GM12873 (cell line): ENCODE measurements around the gene SC5D.

ENCODE experiments used
- TF ChIP-seq, protein P1 (sequence below): IDR thresholded peaks from 2 replicates; pipeline ENCODE4 v1.5.1; 2012; ENCODE audit warnings: low read depth, mild to moderate bottlenecking, moderate library complexity, low read length, control low read depth; ENCODE audit not compliant: insufficient read depth; ENCODE audit errors: missing control alignments

SC5D gene

DNA sequence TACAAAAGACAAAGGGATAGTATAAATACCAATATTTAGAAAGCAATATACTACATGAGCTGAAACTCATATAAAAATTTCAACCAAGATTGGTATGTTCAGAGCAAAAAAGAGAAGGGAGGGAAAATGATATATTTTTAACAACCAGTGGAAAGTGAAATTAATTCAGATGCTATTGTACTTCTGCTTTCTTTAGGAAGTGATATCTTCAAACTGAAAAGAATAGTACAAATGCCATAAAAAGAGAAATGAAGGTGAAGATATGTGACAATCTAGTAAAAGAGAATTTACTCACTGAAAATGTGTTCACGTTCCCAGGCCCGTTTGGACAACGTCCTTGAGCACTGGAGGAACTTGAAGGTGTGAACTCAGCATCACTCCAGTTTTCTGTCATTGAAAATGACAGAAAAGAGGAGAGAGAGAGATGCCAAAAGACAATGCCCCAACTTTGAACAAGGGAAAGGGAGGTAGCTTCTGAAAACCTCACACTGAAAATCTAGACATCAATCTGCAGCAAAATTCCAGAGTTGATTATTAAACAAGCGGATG is 47.5 kb downstream of the SC5D start:
- TF ChIP-seq, protein P1, sequence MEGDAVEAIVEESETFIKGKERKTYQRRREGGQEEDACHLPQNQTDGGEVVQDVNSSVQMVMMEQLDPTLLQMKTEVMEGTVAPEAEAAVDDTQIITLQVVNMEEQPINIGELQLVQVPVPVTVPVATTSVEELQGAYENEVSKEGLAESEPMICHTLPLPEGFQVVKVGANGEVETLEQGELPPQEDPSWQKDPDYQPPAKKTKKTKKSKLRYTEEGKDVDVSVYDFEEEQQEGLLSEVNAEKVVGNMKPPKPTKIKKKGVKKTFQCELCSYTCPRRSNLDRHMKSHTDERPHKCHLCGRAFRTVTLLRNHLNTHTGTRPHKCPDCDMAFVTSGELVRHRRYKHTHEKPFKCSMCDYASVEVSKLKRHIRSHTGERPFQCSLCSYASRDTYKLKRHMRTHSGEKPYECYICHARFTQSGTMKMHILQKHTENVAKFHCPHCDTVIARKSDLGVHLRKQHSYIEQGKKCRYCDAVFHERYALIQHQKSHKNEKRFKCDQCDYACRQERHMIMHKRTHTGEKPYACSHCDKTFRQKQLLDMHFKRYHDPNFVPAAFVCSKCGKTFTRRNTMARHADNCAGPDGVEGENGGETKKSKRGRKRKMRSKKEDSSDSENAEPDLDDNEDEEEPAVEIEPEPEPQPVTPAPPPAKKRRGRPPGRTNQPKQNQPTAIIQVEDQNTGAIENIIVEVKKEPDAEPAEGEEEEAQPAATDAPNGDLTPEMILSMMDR: no peak

DNA sequence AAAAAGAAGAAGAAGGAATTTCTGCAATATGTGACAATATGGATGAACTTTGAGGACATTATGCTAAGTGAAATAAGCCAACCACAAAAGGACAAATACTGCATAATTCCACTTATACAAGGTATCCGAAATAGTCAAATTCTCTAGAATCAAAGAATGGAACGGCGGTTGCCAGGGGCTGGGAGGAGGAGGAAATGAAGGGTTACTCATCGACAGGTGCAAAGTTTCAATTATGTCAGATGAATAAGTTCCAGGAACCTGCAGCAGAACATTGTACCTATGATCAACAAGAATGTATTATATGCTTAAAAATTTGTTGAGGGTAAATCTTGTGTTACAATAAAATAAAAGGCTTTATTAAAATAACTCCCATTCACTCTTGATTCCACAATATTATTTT is 49.0 kb downstream of the SC5D start:
- TF ChIP-seq, protein P1: no peak

DNA sequence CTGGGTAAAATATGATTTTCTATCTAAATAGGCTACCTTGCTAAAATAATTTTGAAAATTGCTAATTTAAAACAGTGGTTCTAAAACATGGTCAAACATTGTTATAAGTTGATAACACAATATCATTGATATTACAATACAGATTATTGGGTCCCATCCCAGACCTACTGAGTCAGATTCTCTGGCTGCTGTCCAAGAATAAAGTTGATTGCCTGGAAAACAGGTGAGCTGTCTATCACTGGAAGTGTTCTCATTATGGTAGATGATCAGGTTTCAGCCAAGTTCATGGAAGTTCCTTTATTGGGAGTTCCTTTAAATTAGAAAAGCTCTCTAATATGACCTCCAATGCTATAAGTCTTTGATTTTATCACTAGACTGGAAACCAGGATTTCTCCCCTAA is 52.3 kb downstream of the SC5D start:
- TF ChIP-seq, protein P1: no peak

DNA sequence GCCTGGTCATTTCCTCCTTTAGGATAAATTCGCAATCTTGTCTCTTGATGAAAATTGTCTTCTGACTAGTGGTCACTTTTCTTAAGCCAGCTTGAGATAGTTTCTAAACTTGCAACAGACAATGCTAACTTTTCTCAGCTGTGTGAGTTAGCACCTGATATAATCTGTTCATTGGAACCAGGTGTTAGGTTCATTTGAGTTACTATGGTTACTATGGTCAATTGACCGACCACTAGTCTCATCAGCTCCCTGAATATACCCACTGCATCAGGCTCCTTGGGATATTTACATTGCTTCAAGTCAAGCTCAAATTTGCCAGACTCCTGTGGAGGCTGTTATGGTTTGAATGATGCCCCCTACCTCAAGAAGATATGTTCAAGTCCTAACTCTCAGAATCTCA is 54.5 kb downstream of the SC5D start:
- TF ChIP-seq, protein P1: no peak

DNA sequence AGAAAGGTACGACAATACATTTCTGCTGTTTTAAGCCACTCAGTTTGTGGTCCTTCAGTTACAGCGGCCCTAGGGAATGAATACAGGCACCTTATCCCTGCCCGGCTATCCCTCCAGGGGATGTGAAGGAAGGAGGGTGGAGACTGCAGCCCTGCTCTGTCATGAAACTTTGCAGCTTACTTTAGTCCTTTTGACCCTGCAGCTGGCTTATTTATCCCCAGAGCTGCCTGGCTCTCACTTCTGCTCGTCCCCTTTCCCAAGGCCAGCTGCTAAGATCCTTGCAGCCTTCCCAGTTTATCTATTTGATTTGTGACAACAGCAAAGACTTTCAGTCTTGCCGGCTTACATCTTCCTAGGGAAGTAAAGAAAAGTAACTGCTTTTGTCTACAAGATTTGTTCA is 55.2 kb downstream of the SC5D start:
- TF ChIP-seq, protein P1: no peak

DNA sequence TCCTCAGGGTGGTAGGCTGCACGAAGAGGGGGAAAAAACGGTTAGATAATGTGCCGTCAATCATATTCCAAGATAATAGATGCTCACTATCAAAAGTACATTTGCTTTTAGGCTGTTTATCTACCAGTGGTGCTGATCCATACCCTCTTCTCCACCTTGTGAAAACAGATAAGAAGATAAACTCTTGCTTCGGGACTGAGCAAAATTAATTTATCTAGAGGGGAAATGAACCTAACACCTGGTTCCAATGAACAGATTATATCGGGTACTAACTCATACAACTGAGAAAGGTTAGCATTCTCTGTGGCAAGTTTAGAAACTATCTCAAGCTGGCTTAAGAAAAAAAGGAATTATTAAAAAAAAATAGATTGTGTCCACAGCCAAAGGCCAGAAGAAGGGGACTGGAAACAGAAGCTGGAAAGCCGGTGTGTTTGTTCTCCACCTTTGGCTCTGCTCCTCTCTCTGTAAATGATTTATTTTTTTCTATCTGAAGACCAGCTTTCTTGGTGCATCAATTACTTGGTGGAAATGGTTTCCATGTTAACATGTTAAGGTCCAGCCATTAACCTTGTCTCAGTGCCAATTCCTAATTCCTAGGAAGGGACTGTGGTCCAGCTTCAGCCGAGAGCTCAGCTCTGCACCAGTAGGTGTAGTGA is 55.8 kb downstream of the SC5D start:
- TF ChIP-seq, protein P1: no peak

DNA sequence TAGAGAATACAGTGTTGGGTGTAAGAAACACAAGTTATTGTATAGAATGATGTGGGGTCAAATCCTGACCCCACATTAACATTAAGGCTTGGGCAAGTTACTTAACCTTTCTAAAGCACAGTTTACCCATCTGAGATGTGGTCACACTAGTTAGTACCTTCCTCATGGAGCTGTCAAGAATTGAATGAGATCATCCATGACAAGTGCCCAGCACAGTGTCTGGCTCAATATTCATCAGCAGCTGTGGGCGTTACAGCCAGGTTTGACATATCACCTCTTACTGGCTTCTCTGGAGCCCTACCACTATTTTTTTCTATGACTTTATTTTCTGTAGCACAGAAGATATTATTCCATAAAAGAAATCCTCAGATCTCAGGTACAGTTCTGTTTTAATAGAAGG is 57.2 kb downstream of the SC5D start:
- TF ChIP-seq, protein P1: no peak
